ENCODE measurements around the gene MAP2K5.

The MAP2K5 gene

GRCh38 chr15:67843092-67843501, 300.6 kb downstream of the MAP2K5 start:
- no peak for DNase-seq

GRCh38 chr15:67843571-67844387, 301.3 kb downstream of the MAP2K5 start:
- DNase-seq = no peak

- DNase-seq = no peak
Measured at GRCh38 chr15:67845974-67846373, 303.5 kb downstream of the MAP2K5 start.

- DNase-seq = no peak
Measured at GRCh38 chr15:67849538-67849937, 307.0 kb downstream of the MAP2K5 start.

- no peak for DNase-seq
Measured at GRCh38 chr15:67850336-67850735, 307.8 kb downstream of the MAP2K5 start.

GRCh38 chr15:67850994-67851571, 308.6 kb downstream of the MAP2K5 start:
- DNase-seq = no peak

GRCh38 chr15:67852418-67852817, 309.9 kb downstream of the MAP2K5 start:
- DNase-seq = no peak

GRCh38 chr15:67853454-67853853, 311.0 kb downstream of the MAP2K5 start:
- DNase-seq = no peak

- DNase-seq = no peak
Measured at GRCh38 chr15:67854358-67854757, 311.9 kb downstream of the MAP2K5 start.

GRCh38 chr15:67855842-67856241, 313.3 kb downstream of the MAP2K5 start:
- DNase-seq = no peak

Measured in NCI-H187 treated with DMSO at 0.1 percent for 48 hours (cell line).